ENCODE results near the gene OR2L2. TPM values are rescaled to one million over a fixed set of nuclear protein-coding genes. Genes with fewer than 3 reads are reported as not detected.
"Not testable (repeated sequence)": the region's sequence is repeated elsewhere in the genome, so short reads cannot be mapped to it uniquely, and the experiment has no call there.

The OR2L2 gene
- total and polyA plus RNA-seq, 10 donors, result 0.04 to 5.2 (median 0.89) TPM

- Histone ChIP-seq H3K9me3 (peaks cover 0 to 23% (median 2%) of the 10 kb centered on the region in 8 donors), H3K27me3 (replicated peaks in 1 of 7) (no peaks in the 10 kb centered on the region), H3K27ac (no peak overlapping the region), H3K36me3 (no peaks in the 10 kb centered on the region), H3K4me1 (no peaks in the 10 kb centered on the region), H3K4me3 (no peak overlapping the region)
- 74 to 84% (median 76%) methylated on average over 2 of the region's 2 CpGs for WGBS, 5 donors
- intact Hi-C loops (cut with DNase I; ENCODE audit: low total_unique reads), result no loop called here
- TF ChIP-seq POLR2A (IDR thresholded peaks at IDR 0.05) (no peak), POLR2AphosphoS5 (IDR thresholded peaks at IDR 0.05) (no peak), CTCF (IDR thresholded peaks at IDR 0.05 in 8 of 11, conservative IDR thresholded peaks at IDR 0.05 in 3 of 11) (no peak)
- no peak for DNase-seq
Observed at GRCh38 chr1:248065071-248065470, 35.2 kb downstream of the OR2L2 start.

- intact Hi-C loops (cut with DNase I; ENCODE audit: low total_unique reads), result no loop called here
- Histone ChIP-seq H3K27me3 (replicated peaks in 1 of 7) (no peaks in the 10 kb centered on the region), H3K9me3 (peaks cover 0 to 23% (median 2%) of the 10 kb centered on the region in 8 donors), H3K4me3 (no peak overlapping the region), H3K36me3 (no peaks in the 10 kb centered on the region), H3K4me1 (no peaks in the 10 kb centered on the region), H3K27ac (no peak overlapping the region)
- WGBS, 5 donors, result 94 to 100% (median 94%) methylated on average over 3 of the region's 3 CpGs
- TF ChIP-seq POLR2A (IDR thresholded peaks at IDR 0.05), result no peak
- DNase-seq, result no peak
Observed at GRCh38 chr1:248065604-248066003, 35.7 kb downstream of the OR2L2 start.

- 86 to 93% (median 90%) methylated on average over 6 to 12 of the region's 17 CpGs; no CpG with 5 or more reads in 1 of the 5 donors for WGBS, 5 donors
- DNase-seq, result peak; percentile 36
- H3K4me3 ChIP-seq; H3K4me1 ChIP-seq; H3K27me3 ChIP-seq (replicated peaks in 1 of 7); H3K36me3 ChIP-seq; H3K27ac ChIP-seq; intact Hi-C loops (cut with DNase I; ENCODE audit: low total_unique reads): not testable (repeated sequence)
- peaks cover 0 to 14% (median 7%) of the 10 kb centered on the region in 8 donors for H3K9me3 ChIP-seq
Observed at GRCh38 chr1:248083864-248084263, 54.0 kb downstream of the OR2L2 start.

Small RNA genes lying within 50 kb of the gene (small RNA-seq; reads per million reads assigned to genes)
- gene RF00019, result 0 reads per million in 4 donors

Other genes with a start within 250 kb of the OR2L2 start
- not detected for gene OR14A16, start 206.0 kb upstream of the OR2L2 start, total RNA-seq
- not detected for gene OR14A16, start 206.0 kb upstream of the OR2L2 start, polyA plus RNA-seq
- not detected for gene OR11L1, start 188.2 kb upstream of the OR2L2 start, total RNA-seq
- gene OR11L1, start 188.2 kb upstream of the OR2L2 start, polyA plus RNA-seq, result not detected
- gene TRIM58, start 172.9 kb upstream of the OR2L2 start, total RNA-seq, result 10 to 100 TPM in 4 of 7 donors, 1 to 10 TPM in 3; 2.8 to 68.8 (median 11.3) TPM
- 1 to 10 TPM in 1 of 3 donors, under 1 TPM in 2; 0.17 to 2.1 (median 0.21) TPM for gene TRIM58, start 172.9 kb upstream of the OR2L2 start, polyA plus RNA-seq
- gene OR2W3, start 134.5 kb upstream of the OR2L2 start, total RNA-seq, result 10 to 100 TPM in 1 of 7 donors, 1 to 10 TPM in 5, not detected in 1; 1.1 to 11.2 (median 4.7) TPM
- gene OR2W3, start 134.5 kb upstream of the OR2L2 start, polyA plus RNA-seq, result under 1 TPM in 2 of 3 donors, not detected in 1; 0.29 to 0.35 TPM
- gene OR2T8, start 109.8 kb upstream of the OR2L2 start, total RNA-seq, result not detected
- gene OR2T8, start 109.8 kb upstream of the OR2L2 start, polyA plus RNA-seq, result under 1 TPM in 1 of 3 donors, not detected in 2; 0.06 TPM
- 1 to 10 TPM in 3 of 7 donors, under 1 TPM in 3, not detected in 1; 0.52 to 2.1 (median 1.2) TPM for gene OR2AJ1, start 105.2 kb upstream of the OR2L2 start, total RNA-seq
- under 1 TPM in 1 of 3 donors, not detected in 2; 0.03 TPM for gene OR2AJ1, start 105.2 kb upstream of the OR2L2 start, polyA plus RNA-seq
- 1 to 10 TPM in 5 of 7 donors, under 1 TPM in 2; 0.65 to 3.8 (median 1.8) TPM for gene OR2L8, start 81.2 kb upstream of the OR2L2 start, total RNA-seq
- gene OR2L8, start 81.2 kb upstream of the OR2L2 start, polyA plus RNA-seq, result not detected
- gene OR2AK2, start 64.8 kb upstream of the OR2L2 start, total RNA-seq, result 1 to 10 TPM in 4 of 7 donors, under 1 TPM in 3; 0.49 to 3.1 (median 1.5) TPM
- not detected for gene OR2AK2, start 64.8 kb upstream of the OR2L2 start, polyA plus RNA-seq
- gene OR2L5, start 16.4 kb upstream of the OR2L2 start, total RNA-seq, result 1 to 10 TPM in 1 of 7 donors, under 1 TPM in 6; 0.29 to 3.1 (median 0.46) TPM
- gene OR2L5, start 16.4 kb upstream of the OR2L2 start, polyA plus RNA-seq, result under 1 TPM in 1 of 3 donors, not detected in 2; 0.03 TPM
- gene OR2L3, start 16.8 kb downstream of the OR2L2 start, total RNA-seq, result 1 to 10 TPM in 1 of 7 donors, under 1 TPM in 6; 0.27 to 1.0 (median 0.32) TPM
- under 1 TPM in 1 of 3 donors, not detected in 2; 0.06 TPM for gene OR2L3, start 16.8 kb downstream of the OR2L2 start, polyA plus RNA-seq
- gene OR2L13, start 65.1 kb downstream of the OR2L2 start, total RNA-seq, result 1 to 10 TPM in 1 of 7 donors, under 1 TPM in 4, not detected in 2; 0.23 to 1.1 (median 0.60) TPM
- under 1 TPM; 0.14 to 0.32 (median 0.22) TPM for gene OR2L13, start 65.1 kb downstream of the OR2L2 start, polyA plus RNA-seq
- gene OR2M5, start 115.1 kb downstream of the OR2L2 start, total RNA-seq, result not detected
- gene OR2M5, start 115.1 kb downstream of the OR2L2 start, polyA plus RNA-seq, result not detected
- not detected for gene OR2M2, start 144.8 kb downstream of the OR2L2 start, total RNA-seq
- not detected for gene OR2M2, start 144.8 kb downstream of the OR2L2 start, polyA plus RNA-seq
- gene OR2M3, start 167.2 kb downstream of the OR2L2 start, total RNA-seq, result under 1 TPM in 2 of 7 donors, not detected in 5; 0.03 to 0.13 TPM
- gene OR2M3, start 167.2 kb downstream of the OR2L2 start, polyA plus RNA-seq, result not detected
- gene OR2M4, start 201.3 kb downstream of the OR2L2 start, total RNA-seq, result not detected
- under 1 TPM in 1 of 3 donors, not detected in 2; 0.02 TPM for gene OR2M4, start 201.3 kb downstream of the OR2L2 start, polyA plus RNA-seq
- not detected for gene OR2T33, start 247.9 kb downstream of the OR2L2 start, total RNA-seq
- gene OR2T33, start 247.9 kb downstream of the OR2L2 start, polyA plus RNA-seq, result not detected

All from spleen (tissue), 11 donors.